ENCODE data around the gene CHST7. TPM values are rescaled to one million over a fixed set of nuclear protein-coding genes. Genes with fewer than 3 reads are reported as not detected.

Gene CHST7
- total RNA-seq, 4 donors from 2014 or later: 12.1 to 22.3 (median 18.3) TPM

GRCh38 chrX:46635186-46635585 is 61.6 kb downstream of the CHST7 start:
- Histone ChIP-seq H3K27ac (no peak overlapping the region), H3K9me3 (no peaks in the 10 kb centered on the region), H3K4me3 (no peak overlapping the region), H3K27me3 (no peaks in the 10 kb centered on the region), H3K4me1 (peaks cover 0 to 11% (median 0%) of the 10 kb centered on the region in 3 donors), H3K36me3 (no peaks in the 10 kb centered on the region)
- WGBS, 2 donors (ENCODE audit: low coverage in 1 of 2): 72 to 88% methylated on average over 2 of the region's 2 CpGs
- TF ChIP-seq EP300 (IDR thresholded peaks at IDR 0.05) (no peak), POLR2AphosphoS5 (IDR thresholded peaks at IDR 0.05) (no peak), CTCF (IDR thresholded peaks at IDR 0.05) (no peak), POLR2A (IDR thresholded peaks at IDR 0.05) (no peak)
- ATAC-seq: no peak

- no peak overlapping the region for H3K27ac ChIP-seq
- TF ChIP-seq EP300 (IDR thresholded peaks at IDR 0.05) (no peak), POLR2AphosphoS5 (IDR thresholded peaks at IDR 0.05) (no peak), POLR2A (IDR thresholded peaks at IDR 0.05) (no peak), CTCF (IDR thresholded peaks at IDR 0.05) (no peak)
- H3K27me3 ChIP-seq: no peaks in the 10 kb centered on the region
- no peak overlapping the region for H3K4me3 ChIP-seq
- 70 to 82% methylated on average over 3 to 4 of the region's 6 CpGs for WGBS, 2 donors (ENCODE audit: low coverage in 1 of 2)
- H3K9me3 ChIP-seq: no peaks in the 10 kb centered on the region
- peaks cover 0 to 7% (median 0%) of the 10 kb centered on the region in 3 donors for H3K4me1 ChIP-seq
- no peak for ATAC-seq
- no peaks in the 10 kb centered on the region for H3K36me3 ChIP-seq
Observed at GRCh38 chrX:46636223-46636622, 62.7 kb downstream of the CHST7 start.

GRCh38 chrX:46637938-46638337 is 64.4 kb downstream of the CHST7 start:
- no peak for ATAC-seq
- no peak for TF ChIP-seq POLR2AphosphoS5 (IDR thresholded peaks at IDR 0.05)
- no peaks in the 10 kb centered on the region for H3K9me3 ChIP-seq
- H3K27me3 ChIP-seq: no peaks in the 10 kb centered on the region
- H3K4me3 ChIP-seq: no peak overlapping the region
- H3K4me1 ChIP-seq: peaks cover 0 to under 1% (median 0%) of the 10 kb centered on the region in 3 donors
- 43 to 55% methylated on average over 2 of the region's 2 CpGs for WGBS, 2 donors (ENCODE audit: low coverage in 1 of 2)
- H3K27ac ChIP-seq: no peak overlapping the region
- H3K36me3 ChIP-seq: no peaks in the 10 kb centered on the region

GRCh38 chrX:46642145-46642544 is 68.6 kb downstream of the CHST7 start:
- H3K36me3 ChIP-seq: no peaks in the 10 kb centered on the region
- no peak overlapping the region for H3K27ac ChIP-seq
- no peak overlapping the region for H3K4me3 ChIP-seq
- 50 to 52% methylated on average over 2 to 3 of the region's 4 CpGs for WGBS, 2 donors (ENCODE audit: low coverage in 1 of 2)
- no peak for ATAC-seq
- no peaks in the 10 kb centered on the region for H3K27me3 ChIP-seq
- TF ChIP-seq POLR2A (IDR thresholded peaks at IDR 0.05): no peak
- peak in 3 of 4 experiments; percentile 24 to 50 (median 43) for TF ChIP-seq CTCF (IDR thresholded peaks at IDR 0.05)
- TF ChIP-seq POLR2AphosphoS5 (IDR thresholded peaks at IDR 0.05): no peak
- no peak for TF ChIP-seq EP300 (IDR thresholded peaks at IDR 0.05)
- H3K4me1 ChIP-seq: no peaks in the 10 kb centered on the region
- no peaks in the 10 kb centered on the region for H3K9me3 ChIP-seq

- WGBS, 2 donors (ENCODE audit: low coverage in 1 of 2): 45 to 65% methylated on average over 2 to 3 of the region's 3 CpGs
Observed at GRCh38 chrX:46643636-46644035, 70.1 kb downstream of the CHST7 start.

More at GRCh38 chrX:46643636-46644035, 70.1 kb downstream of the CHST7 start:
- H3K36me3 ChIP-seq: no peaks in the 10 kb centered on the region
- ATAC-seq: no peak
- no peaks in the 10 kb centered on the region for H3K9me3 ChIP-seq
- no peak for TF ChIP-seq CTCF (IDR thresholded peaks at IDR 0.05)
- no peak overlapping the region for H3K27ac ChIP-seq
- H3K27me3 ChIP-seq: no peaks in the 10 kb centered on the region
- no peak overlapping the region for H3K4me3 ChIP-seq
- H3K4me1 ChIP-seq: no peaks in the 10 kb centered on the region

All from gastroesophageal sphincter (tissue), 4 donors.